Caco-2 (cell line): ENCODE data around the gene CIBAR2. TPM values are rescaled to one million over a fixed set of nuclear protein-coding genes. Genes with fewer than 3 reads are reported as not detected.

ENCODE experiments used
- BruUV-seq: library from RNA; stranded (reverse); fragments of 400-500 nt; replicated peaks from 2 replicates; lab custom pipeline; 2021; lab: Mats Ljungman, UMichigan
- CTCF ChIA-PET: fragments of 300-600 bp; sonication (Branson Sonifier 250); formaldehyde crosslinking; loops from one replicate; lab custom pipeline; 2022; ENCODE audit warnings: antibody characterized with exemption; lab: Charles Lee
- POLR2A ChIA-PET: fragments of 300-600 bp; sonication (Branson Sonifier 250); formaldehyde crosslinking; loops from one replicate; lab custom pipeline; 2022; ENCODE audit warnings: antibody characterized with exemption; lab: Charles Lee
- DNase-seq, 2 experiments: peaks; one replicate each; pipeline versions ENCODE4 v3.0.0 to v3.0.0-alpha.2; 2020 to 2022
- H3K27me3 ChIP-seq: replicated peaks from 2 replicates; pipeline ENCODE4 v1.6.0; 2011; ENCODE audit warnings: low read length; ENCODE audit not compliant: control insufficient read depth, insufficient read depth
- H3K36me3 ChIP-seq: 2 replicates; pipeline ENCODE4 v1.5.1; 2011; ENCODE audit warnings: low read length; ENCODE audit not compliant: control insufficient read depth, insufficient read depth
- H3K4me1 ChIP-seq: fragments of 250-450 bp; sonication (Bioruptor Pico); 2 replicates; pipeline ENCODE4 v1.5.1; 2020; ENCODE audit warnings: mild to moderate bottlenecking
- H3K4me3 ChIP-seq: 2 replicates; pipeline ENCODE4 v1.5.1; 2011; ENCODE audit warnings: low read depth, mild to moderate bottlenecking, control low read depth, low read length
- H3K9me3 ChIP-seq: fragments of 250-450 bp; sonication (Bioruptor Pico); 2 replicates; pipeline ENCODE4 v1.5.1; 2020; ENCODE audit warnings: mild to moderate bottlenecking, moderate library complexity
- H3K27ac Mint-ChIP-seq: one replicate; pipeline ENCODE4 v1.8.0; 2022; ENCODE audit warnings: mixed read lengths; ENCODE audit not compliant: unreplicated experiment
- H3K27me3 Mint-ChIP-seq: one replicate; pipeline ENCODE4 v1.8.0; 2022; ENCODE audit warnings: mixed read lengths; ENCODE audit not compliant: insufficient read depth, unreplicated experiment
- H3K36me3 Mint-ChIP-seq: one replicate; pipeline ENCODE4 v1.8.0; 2022; ENCODE audit warnings: mild to moderate bottlenecking, mixed read lengths; ENCODE audit not compliant: insufficient read depth, unreplicated experiment
- H3K4me1 Mint-ChIP-seq: one replicate; pipeline ENCODE4 v1.8.0; 2022; ENCODE audit warnings: low read depth, mixed read lengths; ENCODE audit not compliant: unreplicated experiment
- H3K4me3 Mint-ChIP-seq: one replicate; pipeline ENCODE4 v1.8.0; 2022; ENCODE audit warnings: mild to moderate bottlenecking, moderate library complexity, mixed read lengths; ENCODE audit not compliant: unreplicated experiment
- H3K9me3 Mint-ChIP-seq: one replicate; pipeline ENCODE4 v1.8.0; 2022; ENCODE audit warnings: mixed read lengths; ENCODE audit not compliant: unreplicated experiment
- CTCF ChIP-seq, 2 experiments: fragments of 200-600 bp in 1 of 2; IDR thresholded peaks; 1 replicate in 1 of 2; 2 replicates in 1 of 2; pipeline versions ENCODE4 v1.5.1 to v1.8.0; 2011 to 2022; ENCODE audit warnings: antibody characterized with exemption in 1 of 2, control low read depth in 1 of 2, inconsistent platforms in 1 of 2, low read depth in 1 of 2, low read length in 1 of 2, mild to moderate bottlenecking in 1 of 2, moderate library complexity in 1 of 2; ENCODE audit not compliant: insufficient read depth in 1 of 2, severe bottlenecking in 1 of 2, unreplicated experiment in 1 of 2
- intact Hi-C: fragments of 100-400 bp; cut with micrococcal nuclease; formaldehyde crosslinking; loops from one replicate; pipeline ENCODE4 v1.10.0; 2022; ENCODE audit not compliant: unreplicated experiment
- total RNA-seq: library from RNA; stranded (reverse); gene quantifications from 2 replicates; pipeline ENCODE4 v1.2.3, GENCODE V29; 2022

CIBAR2 gene
- total RNA-seq, 1 experiment from 2014 or later, result not detected

- 0 out of 2 replicates have a peak, but pooled peaks cover 4% of the 10 kb centered on the region for H3K4me1 ChIP-seq
- ChIA-PET CTCF (no interaction called here), POLR2A (no interaction called here)
- TF ChIP-seq CTCF (IDR thresholded peaks at IDR 0.05; ENCODE audit: insufficient read depth in 1 of 2, low read depth in 1 of 2, low read length in 1 of 2, severe bottlenecking in 1 of 2, unreplicated experiment in 1 of 2), result no peak
- Mint-ChIP-seq H3K9me3 (no peaks in the 10 kb centered on the region), H3K4me1 (no peaks in the 10 kb centered on the region), H3K27me3 (peaks cover 3% of the 10 kb centered on the region), H3K27ac (no peak overlapping the region), H3K4me3 (no peak overlapping the region), H3K36me3 (no peaks in the 10 kb centered on the region)
- no peaks in the 10 kb centered on the region for H3K9me3 ChIP-seq
- DNase-seq, result no peak
- intact Hi-C loops, result no loop called here
- H3K36me3 ChIP-seq, result no peaks in the 10 kb centered on the region
- H3K4me3 ChIP-seq, result no peak overlapping the region
- no peaks in the 10 kb centered on the region for H3K27me3 ChIP-seq
- no TSS peak for BruUV-seq
Observed at GRCh38 chr16:85091522-85091910, 20.8 kb downstream of the CIBAR2 start.

GRCh38 chr16:85090873-85091521, 21.3 kb downstream of the CIBAR2 start:
- H3K36me3 Mint-ChIP-seq, result no peaks in the 10 kb centered on the region
- H3K36me3 ChIP-seq, result no peaks in the 10 kb centered on the region
- intact Hi-C loops, result no loop called here
- no peaks in the 10 kb centered on the region for H3K9me3 ChIP-seq
- H3K4me3 Mint-ChIP-seq, result no peak overlapping the region
- no peaks in the 10 kb centered on the region for H3K9me3 Mint-ChIP-seq
- no peak overlapping the region for H3K27ac Mint-ChIP-seq
- no peaks in the 10 kb centered on the region for H3K4me1 Mint-ChIP-seq
- 0 out of 2 replicates have a peak, but pooled peaks cover 4% of the 10 kb centered on the region for H3K4me1 ChIP-seq
- no peaks in the 10 kb centered on the region for H3K27me3 ChIP-seq
- H3K27me3 Mint-ChIP-seq, result peaks cover 3% of the 10 kb centered on the region
- no peak for TF ChIP-seq CTCF (IDR thresholded peaks at IDR 0.05; ENCODE audit: insufficient read depth in 1 of 2, low read depth in 1 of 2, low read length in 1 of 2, severe bottlenecking in 1 of 2, unreplicated experiment in 1 of 2)
- no TSS peak for BruUV-seq
- no peak for DNase-seq
- ChIA-PET CTCF (interaction anchor here (0.6 kb wide), 1 partner anchor 227 kb away, joined by 3 read pairs; no protein-coding TSS in a partner anchor), POLR2A (interaction anchor here (0.6 kb wide), 1 partner anchor 544 kb away, joined by 3 read pairs; no protein-coding TSS in a partner anchor)
- no peak overlapping the region for H3K4me3 ChIP-seq

- Mint-ChIP-seq H3K9me3 (no peaks in the 10 kb centered on the region), H3K27me3 (peaks cover 3% of the 10 kb centered on the region), H3K4me1 (no peaks in the 10 kb centered on the region), H3K27ac (no peak overlapping the region), H3K36me3 (no peaks in the 10 kb centered on the region), H3K4me3 (no peak overlapping the region)
- H3K4me3 ChIP-seq, result no peak overlapping the region
- DNase-seq, result no peak
- POLR2A ChIA-PET, result interaction anchor here (0.6 kb wide), 1 partner anchor 543 kb away, joined by 3 read pairs; no protein-coding TSS in a partner anchor
- H3K36me3 ChIP-seq, result no peaks in the 10 kb centered on the region
- BruUV-seq, result no TSS peak
- TF ChIP-seq CTCF (IDR thresholded peaks at IDR 0.05; ENCODE audit: insufficient read depth in 1 of 2, low read depth in 1 of 2, low read length in 1 of 2, severe bottlenecking in 1 of 2, unreplicated experiment in 1 of 2), result no peak
- intact Hi-C loops, result no loop called here
- CTCF ChIA-PET, result no interaction called here
- H3K9me3 ChIP-seq, result no peaks in the 10 kb centered on the region
- no peaks in the 10 kb centered on the region for H3K27me3 ChIP-seq
- 0 out of 2 replicates have a peak, but pooled peaks cover 4% of the 10 kb centered on the region for H3K4me1 ChIP-seq
Observed at GRCh38 chr16:85090181-85090580, 22.1 kb downstream of the CIBAR2 start.
